ENCODE measurements around the gene CMTM2. TPM values are rescaled to one million over a fixed set of nuclear protein-coding genes. Genes with fewer than 3 reads are reported as not detected.

CMTM2 gene
- total and polyA plus RNA-seq, 4 experiments from 2014 or later = 0.72 to 0.79 TPM; not detected in 2

DNA sequence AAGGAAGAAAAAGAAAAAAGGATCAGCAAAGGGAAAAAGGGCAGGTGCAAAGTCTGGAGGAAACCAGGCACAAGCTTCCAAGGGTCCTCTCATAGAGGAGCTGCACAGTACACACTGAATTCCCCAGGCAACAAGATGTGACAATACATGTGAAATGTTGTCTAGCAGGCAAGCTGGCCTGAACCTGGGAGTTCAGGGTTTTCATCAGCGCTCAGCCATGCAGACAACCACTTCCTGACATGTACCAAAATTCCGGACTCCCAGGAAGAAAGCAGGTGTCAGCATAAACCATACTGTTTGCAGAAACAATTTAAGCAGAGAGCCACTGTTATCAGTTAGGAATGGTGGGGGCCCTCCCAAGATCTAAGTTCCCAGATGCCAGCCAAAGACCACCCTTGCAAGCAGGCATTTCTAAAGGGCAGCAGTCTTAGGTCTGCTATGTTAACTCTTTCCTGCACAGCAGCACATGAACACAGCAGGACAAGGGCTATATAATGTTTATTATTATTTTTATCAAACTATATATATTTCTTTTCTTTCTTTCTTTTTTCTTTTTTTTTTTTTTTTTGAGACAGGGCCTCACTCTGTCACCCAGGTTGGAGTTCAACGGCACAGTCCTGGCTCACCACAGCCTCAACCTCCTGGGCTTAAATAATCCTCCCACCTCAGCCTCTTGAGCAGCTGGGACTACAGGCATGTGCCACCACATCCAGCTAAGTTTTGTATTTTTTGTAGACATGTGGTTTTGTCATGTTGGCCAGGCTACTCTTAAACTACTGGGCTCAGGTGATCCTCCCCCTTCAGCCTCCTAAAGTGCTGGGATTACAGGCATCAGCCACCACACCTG is 39.4 kb upstream of the CMTM2 start:
- Mint-ChIP-seq H3K36me3 (peaks cover 3% of the 10 kb centered on the region in 2 donors), H3K27ac (peak overlapping the region; percentile 25 to 68 (median 62)), H3K4me3 (peak overlapping the region in 7 of 8 donors; percentile 5 to 70 (median 40)), H3K9me3 (no peaks in the 10 kb centered on the region), H3K4me1 (peaks cover 9 to 46% (median 20%) of the 10 kb centered on the region in 4 donors), H3K27me3 (no peaks in the 10 kb centered on the region)
- CTCF ChIA-PET (ENCODE audit: partially characterized antibody) = interaction anchor here (0.7 to 1.9 kb wide), 4 partner anchors 9 to 28 kb away, joined by 3 to 8 read pairs (median 5); partner anchors contain the start of gene CKLF
- Histone ChIP-seq H3K27ac (ENCODE audit: low read depth, low read length) (no peak overlapping the region), H3K4me1 (ENCODE audit: insufficient read depth, low read length) (peaks cover 19% of the 10 kb centered on the region), H3K27me3 (ENCODE audit: insufficient read depth, low read length) (no peaks in the 10 kb centered on the region), H3K4me3 (ENCODE audit: low read length in 2 of 2) (no peak overlapping the region), H3K9me3 (ENCODE audit: control insufficient read depth in 1 of 2, low read length in 2 of 2) (no peaks in the 10 kb centered on the region), H3K36me3 (ENCODE audit: insufficient read depth, low read length) (no peaks in the 10 kb centered on the region)
- POLR2A ChIA-PET (ENCODE audit: partially characterized antibody) = interaction anchor here (2.4 to 19.4 kb wide), 2 partner anchors 12 to 13 kb away, joined by 15 to 440 read pairs; partner anchors contain the start of gene CKLF
- DNase-seq = no peak
- intact Hi-C loops (cut with micrococcal nuclease) = loop anchor here (2.0 kb wide), 2 partner anchors 13 to 15 kb away; partner anchors contain the start of gene CKLF

DNA sequence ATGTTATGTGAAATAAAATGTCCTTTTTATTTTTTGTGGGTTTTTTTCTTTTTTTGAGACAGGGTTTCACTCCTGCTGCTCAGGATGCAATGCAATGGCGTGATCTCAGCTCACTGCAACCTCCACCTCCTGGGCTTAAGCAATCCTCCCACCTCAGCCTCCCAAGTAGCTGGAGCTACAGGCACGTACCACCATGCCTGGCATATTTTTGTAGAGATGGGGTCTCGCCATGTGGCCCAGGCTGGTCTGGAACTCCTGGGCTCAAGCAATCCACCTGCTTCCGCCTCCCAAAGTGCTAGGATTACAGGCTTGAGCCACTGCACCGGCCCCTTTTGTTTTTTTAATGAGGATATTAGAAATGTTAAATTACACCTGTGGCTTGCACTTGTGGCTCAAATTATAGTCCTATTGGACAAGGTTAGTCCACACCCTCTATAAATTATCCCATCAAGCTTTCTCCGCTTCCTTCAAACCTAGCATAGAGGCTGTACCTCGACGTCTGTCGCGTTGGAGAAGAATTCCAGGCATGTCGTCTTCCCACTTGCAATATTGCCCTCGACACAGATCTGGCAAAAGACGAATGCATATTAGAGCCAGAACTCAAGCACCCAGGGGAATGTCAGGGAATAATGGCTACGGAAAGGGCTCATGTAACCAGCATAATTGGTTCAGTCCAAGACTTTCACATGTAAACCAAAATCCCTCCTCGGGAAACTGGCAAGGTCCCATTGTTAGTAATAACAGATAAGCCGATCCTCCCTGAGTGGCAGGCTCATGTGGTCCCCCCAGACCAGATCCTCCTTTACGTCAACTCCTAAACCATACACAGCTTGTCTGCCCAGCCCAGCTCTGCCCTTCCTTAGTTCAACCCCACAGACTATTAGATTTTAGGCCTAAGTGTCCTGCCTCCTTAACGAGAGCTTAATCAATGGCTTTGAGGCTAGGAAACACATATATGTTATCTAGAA is 37.6 kb upstream of the CMTM2 start:
- no peak overlapping the region for H3K4me3 ChIP-seq (ENCODE audit: low read length in 2 of 2)
- CTCF ChIA-PET (ENCODE audit: partially characterized antibody) = interaction anchor here (1.4 to 1.7 kb wide), 2 partner anchors 10 to 48 kb away, joined by 3 to 5 read pairs; no protein-coding TSS in a partner anchor
- Mint-ChIP-seq H3K4me1 (peaks cover 9 to 41% (median 20%) of the 10 kb centered on the region in 4 donors), H3K27me3 (no peaks in the 10 kb centered on the region), H3K4me3 (no peak overlapping the region), H3K27ac (no peak overlapping the region), H3K36me3 (peaks cover 3% of the 10 kb centered on the region in 2 donors), H3K9me3 (no peaks in the 10 kb centered on the region)
- H3K9me3 ChIP-seq (ENCODE audit: control insufficient read depth in 1 of 2, low read length in 2 of 2) = no peaks in the 10 kb centered on the region
- no peak for DNase-seq
- no peak overlapping the region for H3K27ac ChIP-seq (ENCODE audit: low read depth, low read length)
- H3K4me1 ChIP-seq (ENCODE audit: insufficient read depth, low read length) = peaks cover 19% of the 10 kb centered on the region
- no peaks in the 10 kb centered on the region for H3K27me3 ChIP-seq (ENCODE audit: insufficient read depth, low read length)
- intact Hi-C loops (cut with micrococcal nuclease) = no loop called here
- POLR2A ChIA-PET (ENCODE audit: partially characterized antibody) = interaction anchor here (0.9 to 19.4 kb wide), 5 partner anchors 8 to 21 kb away, joined by 3 to 440 read pairs (median 4); partner anchors contain the start of genes CKLF and TK2
- H3K36me3 ChIP-seq (ENCODE audit: insufficient read depth, low read length) = no peaks in the 10 kb centered on the region

DNA sequence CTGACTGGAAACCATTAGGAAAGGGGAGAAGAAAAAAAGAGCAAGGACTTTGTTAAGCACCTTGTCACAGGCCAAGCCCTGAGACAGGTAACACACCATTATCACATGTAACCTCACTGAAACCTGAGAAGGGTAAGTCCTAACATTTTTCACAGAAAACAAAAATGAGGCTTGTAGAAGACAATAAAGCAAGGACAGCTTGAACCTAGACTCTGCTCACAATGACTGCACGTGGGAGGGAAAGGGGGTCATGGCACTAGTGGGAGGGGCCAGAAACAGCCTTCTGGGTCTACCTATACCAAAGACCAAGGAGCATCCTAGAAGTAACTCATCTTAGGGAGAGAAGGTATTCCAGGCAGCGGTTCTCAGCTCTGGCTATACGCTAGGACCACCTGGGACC is 36.9 kb upstream of the CMTM2 start:
- ChIA-PET CTCF (ENCODE audit: partially characterized antibody) (interaction anchor here (1.4 to 1.7 kb wide), 2 partner anchors 9 to 47 kb away, joined by 3 to 5 read pairs; no protein-coding TSS in a partner anchor), POLR2A (ENCODE audit: partially characterized antibody) (interaction anchor here (1.6 to 19.4 kb wide), 3 partner anchors 10 to 20 kb away, joined by 4 to 440 read pairs (median 16); partner anchors contain the start of gene CKLF)
- Histone ChIP-seq H3K9me3 (ENCODE audit: control insufficient read depth in 1 of 2, low read length in 2 of 2) (no peaks in the 10 kb centered on the region), H3K36me3 (ENCODE audit: insufficient read depth, low read length) (no peaks in the 10 kb centered on the region), H3K27ac (ENCODE audit: low read depth, low read length) (no peak overlapping the region), H3K4me1 (ENCODE audit: insufficient read depth, low read length) (peaks cover 22% of the 10 kb centered on the region), H3K27me3 (ENCODE audit: insufficient read depth, low read length) (no peaks in the 10 kb centered on the region), H3K4me3 (ENCODE audit: low read length in 2 of 2) (no peak overlapping the region)
- H3K4me1 Mint-ChIP-seq = peaks cover 10 to 44% (median 24%) of the 10 kb centered on the region in 4 donors
- no peak overlapping the region for H3K4me3 Mint-ChIP-seq
- no peaks in the 10 kb centered on the region for H3K9me3 Mint-ChIP-seq
- DNase-seq = no peak
- H3K27ac Mint-ChIP-seq = no peak overlapping the region
- no peaks in the 10 kb centered on the region for H3K27me3 Mint-ChIP-seq
- intact Hi-C loops (cut with micrococcal nuclease) = no loop called here
- peaks cover 2 to 3% of the 10 kb centered on the region in 2 donors for H3K36me3 Mint-ChIP-seq

DNA sequence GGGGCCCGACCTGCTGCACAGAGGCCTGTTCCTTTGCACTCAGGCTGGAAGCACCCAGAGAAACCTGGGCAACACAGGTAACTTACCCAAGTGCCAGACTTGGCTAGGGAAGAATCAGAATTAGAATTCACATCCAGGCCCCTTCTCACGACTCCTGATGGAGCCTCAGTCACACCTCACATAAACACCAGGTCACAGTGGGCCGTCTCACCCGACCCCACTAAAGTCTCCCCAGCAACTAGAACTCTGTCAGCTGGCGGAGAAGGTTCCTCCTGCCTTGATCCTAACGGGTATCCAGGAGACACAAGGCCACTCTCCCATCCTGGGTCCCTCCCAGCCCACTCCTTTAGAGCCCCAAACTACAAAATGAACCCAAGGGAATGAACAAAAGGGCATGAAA is 35.7 kb upstream of the CMTM2 start:
- CTCF ChIA-PET (ENCODE audit: partially characterized antibody) = interaction anchor here (1.8 kb wide), 1 partner anchor 32 kb away, joined by 4 read pairs; no protein-coding TSS in a partner anchor
- Mint-ChIP-seq H3K36me3 (peaks cover 0 to 2% of the 10 kb centered on the region in 2 donors), H3K27me3 (no peaks in the 10 kb centered on the region), H3K4me1 (peaks cover 18 to 48% (median 33%) of the 10 kb centered on the region in 4 donors), H3K9me3 (no peaks in the 10 kb centered on the region), H3K27ac (peak overlapping the region in 4 of 7 donors; percentile 36 to 84 (median 61)), H3K4me3 (no peak overlapping the region)
- intact Hi-C loops (cut with micrococcal nuclease) = no loop called here
- POLR2A ChIA-PET (ENCODE audit: partially characterized antibody) = interaction anchor here (1.6 to 19.4 kb wide), 3 partner anchors 9 to 19 kb away, joined by 4 to 440 read pairs (median 16); partner anchors contain the start of gene CKLF
- no peak for DNase-seq
- Histone ChIP-seq H3K4me3 (ENCODE audit: low read length in 2 of 2) (no peak overlapping the region), H3K27me3 (ENCODE audit: insufficient read depth, low read length) (no peaks in the 10 kb centered on the region), H3K9me3 (ENCODE audit: control insufficient read depth in 1 of 2, low read length in 2 of 2) (no peaks in the 10 kb centered on the region), H3K27ac (ENCODE audit: low read depth, low read length) (no peak overlapping the region), H3K4me1 (ENCODE audit: insufficient read depth, low read length) (peaks cover 34% of the 10 kb centered on the region), H3K36me3 (ENCODE audit: insufficient read depth, low read length) (no peaks in the 10 kb centered on the region)

DNA sequence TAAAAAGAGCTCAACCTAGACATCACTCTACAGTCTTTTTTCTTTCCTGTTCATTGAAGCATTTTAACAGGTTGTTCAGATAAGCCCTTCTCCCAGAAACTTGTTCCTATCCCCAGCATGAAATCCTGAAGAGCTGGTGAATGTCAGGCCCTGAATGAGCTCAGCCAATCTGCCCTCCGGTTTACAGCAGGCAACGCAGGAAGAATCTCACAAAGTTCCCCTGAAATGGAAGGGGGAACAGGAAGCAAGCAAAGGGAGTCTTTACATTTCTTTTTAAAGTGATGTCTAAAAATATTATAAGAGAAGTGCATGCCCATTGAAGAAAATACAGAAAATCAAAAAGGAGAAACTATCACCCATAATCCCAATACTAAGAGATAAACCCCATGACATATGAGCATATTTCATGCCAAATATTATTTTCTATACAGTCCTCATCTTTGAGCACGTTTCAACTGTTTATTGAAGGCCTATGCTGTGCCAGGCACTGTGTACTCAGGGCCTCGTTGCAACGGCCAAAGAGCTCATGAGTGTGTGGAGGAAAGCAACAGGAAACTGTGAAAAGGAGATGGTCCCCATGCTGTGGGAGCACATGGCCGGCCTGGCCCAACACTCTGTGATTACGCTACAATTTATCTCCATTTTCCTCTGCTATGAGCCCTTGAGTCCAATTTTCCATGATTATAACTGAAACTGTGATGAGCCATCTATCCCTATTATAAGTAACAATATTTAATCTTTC is 35.1 kb upstream of the CMTM2 start:
- POLR2A ChIA-PET (ENCODE audit: partially characterized antibody) = interaction anchor here (1.1 to 19.4 kb wide), 3 partner anchors 8 to 17 kb away, joined by 3 to 440 read pairs (median 16); partner anchors contain the start of gene CKLF

More for the DNA sequence above, 35.1 kb upstream of the CMTM2 start:
- no peak overlapping the region for H3K27ac ChIP-seq (ENCODE audit: low read depth, low read length)
- H3K4me3 ChIP-seq (ENCODE audit: low read length in 2 of 2) = no peak overlapping the region
- CTCF ChIA-PET (ENCODE audit: partially characterized antibody) = interaction anchor here (1.8 kb wide), 1 partner anchor 32 kb away, joined by 4 read pairs; no protein-coding TSS in a partner anchor
- no peaks in the 10 kb centered on the region for H3K36me3 ChIP-seq (ENCODE audit: insufficient read depth, low read length)
- Mint-ChIP-seq H3K27me3 (no peaks in the 10 kb centered on the region), H3K4me3 (no peak overlapping the region), H3K4me1 (peaks cover 22 to 48% (median 35%) of the 10 kb centered on the region in 4 donors), H3K27ac (peak overlapping the region in 4 of 7 donors; percentile 28 to 84 (median 54)), H3K36me3 (no peaks in the 10 kb centered on the region), H3K9me3 (no peaks in the 10 kb centered on the region)
- H3K9me3 ChIP-seq (ENCODE audit: control insufficient read depth in 1 of 2, low read length in 2 of 2) = no peaks in the 10 kb centered on the region
- intact Hi-C loops (cut with micrococcal nuclease) = no loop called here
- H3K27me3 ChIP-seq (ENCODE audit: insufficient read depth, low read length) = no peaks in the 10 kb centered on the region
- DNase-seq = no peak
- H3K4me1 ChIP-seq (ENCODE audit: insufficient read depth, low read length) = peaks cover 36% of the 10 kb centered on the region
